SK-N-SH (cell line): ENCODE results near the gene PTPRD. TPM values are rescaled to one million over a fixed set of nuclear protein-coding genes. Genes with fewer than 3 reads are reported as not detected.

Experiments
- CTCF ChIA-PET: fragments of 300-600, 350-600 bp; formaldehyde crosslinking; extraction: SDS; loops from one replicate; lab custom pipeline; 2021; lab: Yijun Ruan, JAX
- POLR2A ChIA-PET: fragments of 350-600 bp; sonication (Branson Sonifier 250); formaldehyde crosslinking; extraction: SDS; loops from one replicate; lab custom pipeline; 2020; ENCODE audit warnings: antibody characterized with exemption, inconsistent platforms; lab: Yijun Ruan, JAX
- DNase-seq: peaks from one replicate; pipeline ENCODE4 v3.0.0; 2012
- H2AFZ ChIP-seq: fragments of 200-600 bp; sonication (generic); 2 replicates; pipeline ENCODE4 v1.8.1; 2016; ENCODE audit warnings: antibody characterized with exemption, mild to moderate bottlenecking, low read depth
- H3F3A ChIP-seq: fragments of 200-600 bp; sonication (generic); replicated peaks from 2 replicates; pipeline ENCODE3; 2016; ENCODE audit warnings: antibody characterized with exemption, mild to moderate bottlenecking; ENCODE audit not compliant: insufficient read depth
- H3K27ac ChIP-seq, 2 experiments: fragments of 200-500 bp in 1 of 2; fragments of 200-600 bp in 1 of 2; sonication (Bioruptor generic) in 1 of 2; sonication (generic), shearing (Covaris generic) in 1 of 2; 2 replicates each; pipeline versions ENCODE4 v1.5.1 to v1.6.1; 2014 to 2016; ENCODE audit warnings: low read depth in 2 of 2, inconsistent platforms in 1 of 2, low read length in 1 of 2, mild to moderate bottlenecking in 1 of 2, mixed read lengths in 1 of 2
- H3K27me3 ChIP-seq: fragments of 200-600 bp; sonication (generic), shearing (Covaris generic); 2 replicates; pipeline ENCODE4 v1.6.1; 2016; ENCODE audit warnings: mixed run types; ENCODE audit not compliant: insufficient read depth
- H3K36me3 ChIP-seq, 2 experiments: fragments of 200-500 bp in 1 of 2; fragments of 200-600 bp in 1 of 2; sonication (Bioruptor generic) in 1 of 2; sonication (generic) in 1 of 2; replicated peaks in 1 of 2; 2 replicates each; pipeline versions ENCODE3 to v1.5.1; 2014 to 2016; ENCODE audit warnings: low read length in 1 of 2, mild to moderate bottlenecking in 1 of 2; ENCODE audit not compliant: insufficient read depth in 2 of 2, control insufficient read depth in 1 of 2
- H3K4me1 ChIP-seq, 2 experiments: fragments of 200-500 bp in 1 of 2; fragments of 200-600 bp in 1 of 2; sonication (Bioruptor generic) in 1 of 2; sonication (generic), shearing (Covaris generic) in 1 of 2; 2 replicates each; pipeline versions ENCODE4 v1.5.1 to v1.6.1; 2014 to 2016; ENCODE audit warnings: low read depth in 1 of 2, low read length in 1 of 2, mixed run types in 1 of 2; ENCODE audit not compliant: insufficient read depth in 2 of 2, control insufficient read depth in 1 of 2
- H3K4me2 ChIP-seq: fragments of 200-600 bp; sonication (generic), shearing (Covaris generic); 2 replicates; pipeline ENCODE4 v1.6.1; 2017; ENCODE audit warnings: mixed run types
- H3K4me3 ChIP-seq, 2 experiments: fragments of 200-500 bp in 1 of 2; fragments of 200-600 bp in 1 of 2; sonication (Bioruptor generic) in 1 of 2; sonication (generic), shearing (Covaris generic) in 1 of 2; 2 replicates each; pipeline versions ENCODE4 v1.5.1 to v1.8.1; 2014 to 2016; ENCODE audit warnings: low read depth in 2 of 2, inconsistent platforms in 1 of 2, low read length in 1 of 2, mild to moderate bottlenecking in 1 of 2, mixed read lengths in 1 of 2, moderate library complexity in 1 of 2
- H3K79me2 ChIP-seq: fragments of 200-600 bp; sonication (generic); 2 replicates; pipeline ENCODE4 v1.8.1; 2017; ENCODE audit warnings: mild to moderate bottlenecking; ENCODE audit not compliant: insufficient read depth
- H3K9ac ChIP-seq: fragments of 200-600 bp; sonication (generic); 2 replicates; pipeline ENCODE4 v1.6.1; 2017; ENCODE audit warnings: mixed run types
- H3K9me2 ChIP-seq: fragments of 200-600 bp; sonication (generic); 2 replicates; pipeline ENCODE4 v1.6.1; 2017; ENCODE audit warnings: mixed run types
- H3K9me3 ChIP-seq: fragments of 200-600 bp; sonication (generic); 2 replicates; pipeline ENCODE4 v1.6.1; 2017; ENCODE audit warnings: mixed run types, mild to moderate bottlenecking, moderate library complexity
- H4K20me1 ChIP-seq: fragments of 200-600 bp; sonication (generic); 2 replicates; pipeline ENCODE4 v1.6.1; 2017; ENCODE audit warnings: mild to moderate bottlenecking, mixed run types; ENCODE audit not compliant: insufficient read depth
- ELF1 ChIP-seq: IDR thresholded peaks from 2 replicates; pipeline ENCODE4 v1.4.0; 2012
- EZH2phosphoT487 ChIP-seq: fragments of 200-600 bp; sonication (generic); IDR thresholded peaks from 2 replicates; pipeline ENCODE4 v1.6.1; 2017; ENCODE audit warnings: low read depth, mixed run types, mild to moderate bottlenecking, antibody characterized with exemption, moderate library complexity, borderline replicate concordance
- FOXM1 ChIP-seq: IDR thresholded peaks from 2 replicates; pipeline ENCODE4 v1.4.0; 2012; ENCODE audit warnings: low read depth, mild to moderate bottlenecking
- GABPA ChIP-seq: IDR thresholded peaks from 2 replicates; pipeline ENCODE4 v1.4.0; 2012; ENCODE audit warnings: low read depth, mild to moderate bottlenecking
- GATA2 ChIP-seq: sonication (generic); formaldehyde crosslinking; IDR thresholded peaks from 2 replicates; pipeline ENCODE4 v1.5.0; 2020; ENCODE audit warnings: mild to moderate bottlenecking, missing genetic modification reagents
- IRF3 ChIP-seq: fragments of 150-350 bp; IDR thresholded peaks from 2 replicates; pipeline ENCODE4 v1.6.1; 2016; ENCODE audit warnings: mild to moderate bottlenecking, low read depth, low read length
- JUND ChIP-seq: IDR thresholded peaks from 2 replicates; pipeline ENCODE4 v1.4.0; 2012
- MEF2A ChIP-seq: IDR thresholded peaks from 2 replicates; pipeline ENCODE4 v1.4.0; 2012; ENCODE audit warnings: low read depth, borderline replicate concordance
- NFIC ChIP-seq: IDR thresholded peaks from 2 replicates; pipeline ENCODE4 v1.4.0; 2012; ENCODE audit warnings: borderline replicate concordance
- RFX5 ChIP-seq: IDR thresholded peaks from 2 replicates; pipeline ENCODE4 v1.6.1; 2012; ENCODE audit warnings: mild to moderate bottlenecking, improper control_type of control experiment, low read length
- RXRA ChIP-seq: IDR thresholded peaks from 2 replicates; pipeline ENCODE4 v1.4.0; 2012; ENCODE audit warnings: low read depth, mild to moderate bottlenecking, borderline replicate concordance
- SMC3 ChIP-seq: IDR thresholded peaks from 2 replicates; pipeline ENCODE4 v1.6.1; 2012; ENCODE audit warnings: low read depth, low read length, improper control_type of control experiment
- TAF1 ChIP-seq: IDR thresholded peaks from 2 replicates; pipeline ENCODE4 v1.6.1; 2012; ENCODE audit warnings: low read depth, mild to moderate bottlenecking, low read length, moderate library complexity, borderline replicate concordance
- USF1 ChIP-seq: IDR thresholded peaks from 2 replicates; pipeline ENCODE4 v1.4.0; 2012; ENCODE audit warnings: low read depth, borderline replicate concordance
- WGBS: methylation state at CpG from one replicate; pipeline ENCODE4 v1.1.6; 2017; ENCODE audit warnings: low lambda C conversion rate; 5-methylcytosine and 5-hydroxymethylcytosine counted together
- polyA plus RNA-seq, 3 experiments: library from polyadenylated mRNA; depleted of rRNA; stranded (reverse); fragments of >200 nt; gene quantifications; 2 replicates each; pipeline ENCODE4 v1.2.3, GENCODE V29; 2012
- TF ChIP-seq, protein P1 (sequence below): fragments of 200-600 bp; sonication (generic); IDR thresholded peaks from 2 replicates; pipeline ENCODE4 v1.6.1; 2017; ENCODE audit warnings: antibody characterized with exemption, mild to moderate bottlenecking, moderate library complexity
- TF ChIP-seq, protein P2 (sequence below): IDR thresholded peaks from 2 replicates; pipeline ENCODE4 v1.6.1; 2012; ENCODE audit warnings: mild to moderate bottlenecking, low read depth, low read length, moderate library complexity

The PTPRD gene
- polyA plus RNA-seq, 1 of the 3 experiments (the other 2 are of a cell fraction), result 0.15 TPM

DNA sequence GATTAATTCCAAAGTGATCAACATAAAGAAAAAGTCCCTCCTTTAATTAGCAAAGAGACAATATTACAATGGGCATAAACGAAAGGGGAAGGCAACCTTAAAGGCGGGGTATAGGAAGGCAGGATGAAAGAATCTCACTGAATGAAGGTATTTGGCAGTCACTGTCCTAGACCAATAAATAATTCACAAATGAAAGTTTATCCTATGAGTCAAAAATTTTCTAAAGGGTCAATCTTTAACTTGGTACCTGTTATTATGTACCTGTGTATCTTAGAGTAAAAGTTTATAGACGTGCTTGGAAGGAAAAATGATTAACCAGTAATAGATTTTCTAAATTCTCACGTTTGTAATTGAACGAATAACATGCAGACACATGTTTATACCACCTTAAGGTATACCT lies 1867.5 kb downstream of the PTPRD start:
- POLR2A ChIA-PET, result no interaction called here
- H2AFZ ChIP-seq, result no peak overlapping the region
- H3K27me3 ChIP-seq, result no peaks in the 10 kb centered on the region
- DNase-seq, result no peak
- no peaks in the 10 kb centered on the region for H3K79me2 ChIP-seq
- H4K20me1 ChIP-seq, result no peaks in the 10 kb centered on the region
- H3K4me2 ChIP-seq, result no peak overlapping the region
- no peak overlapping the region for H3K27ac ChIP-seq
- no peak for TF ChIP-seq IRF3
- TF ChIP-seq, protein P1, sequence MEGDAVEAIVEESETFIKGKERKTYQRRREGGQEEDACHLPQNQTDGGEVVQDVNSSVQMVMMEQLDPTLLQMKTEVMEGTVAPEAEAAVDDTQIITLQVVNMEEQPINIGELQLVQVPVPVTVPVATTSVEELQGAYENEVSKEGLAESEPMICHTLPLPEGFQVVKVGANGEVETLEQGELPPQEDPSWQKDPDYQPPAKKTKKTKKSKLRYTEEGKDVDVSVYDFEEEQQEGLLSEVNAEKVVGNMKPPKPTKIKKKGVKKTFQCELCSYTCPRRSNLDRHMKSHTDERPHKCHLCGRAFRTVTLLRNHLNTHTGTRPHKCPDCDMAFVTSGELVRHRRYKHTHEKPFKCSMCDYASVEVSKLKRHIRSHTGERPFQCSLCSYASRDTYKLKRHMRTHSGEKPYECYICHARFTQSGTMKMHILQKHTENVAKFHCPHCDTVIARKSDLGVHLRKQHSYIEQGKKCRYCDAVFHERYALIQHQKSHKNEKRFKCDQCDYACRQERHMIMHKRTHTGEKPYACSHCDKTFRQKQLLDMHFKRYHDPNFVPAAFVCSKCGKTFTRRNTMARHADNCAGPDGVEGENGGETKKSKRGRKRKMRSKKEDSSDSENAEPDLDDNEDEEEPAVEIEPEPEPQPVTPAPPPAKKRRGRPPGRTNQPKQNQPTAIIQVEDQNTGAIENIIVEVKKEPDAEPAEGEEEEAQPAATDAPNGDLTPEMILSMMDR, result no peak
- TF ChIP-seq, protein P2, sequence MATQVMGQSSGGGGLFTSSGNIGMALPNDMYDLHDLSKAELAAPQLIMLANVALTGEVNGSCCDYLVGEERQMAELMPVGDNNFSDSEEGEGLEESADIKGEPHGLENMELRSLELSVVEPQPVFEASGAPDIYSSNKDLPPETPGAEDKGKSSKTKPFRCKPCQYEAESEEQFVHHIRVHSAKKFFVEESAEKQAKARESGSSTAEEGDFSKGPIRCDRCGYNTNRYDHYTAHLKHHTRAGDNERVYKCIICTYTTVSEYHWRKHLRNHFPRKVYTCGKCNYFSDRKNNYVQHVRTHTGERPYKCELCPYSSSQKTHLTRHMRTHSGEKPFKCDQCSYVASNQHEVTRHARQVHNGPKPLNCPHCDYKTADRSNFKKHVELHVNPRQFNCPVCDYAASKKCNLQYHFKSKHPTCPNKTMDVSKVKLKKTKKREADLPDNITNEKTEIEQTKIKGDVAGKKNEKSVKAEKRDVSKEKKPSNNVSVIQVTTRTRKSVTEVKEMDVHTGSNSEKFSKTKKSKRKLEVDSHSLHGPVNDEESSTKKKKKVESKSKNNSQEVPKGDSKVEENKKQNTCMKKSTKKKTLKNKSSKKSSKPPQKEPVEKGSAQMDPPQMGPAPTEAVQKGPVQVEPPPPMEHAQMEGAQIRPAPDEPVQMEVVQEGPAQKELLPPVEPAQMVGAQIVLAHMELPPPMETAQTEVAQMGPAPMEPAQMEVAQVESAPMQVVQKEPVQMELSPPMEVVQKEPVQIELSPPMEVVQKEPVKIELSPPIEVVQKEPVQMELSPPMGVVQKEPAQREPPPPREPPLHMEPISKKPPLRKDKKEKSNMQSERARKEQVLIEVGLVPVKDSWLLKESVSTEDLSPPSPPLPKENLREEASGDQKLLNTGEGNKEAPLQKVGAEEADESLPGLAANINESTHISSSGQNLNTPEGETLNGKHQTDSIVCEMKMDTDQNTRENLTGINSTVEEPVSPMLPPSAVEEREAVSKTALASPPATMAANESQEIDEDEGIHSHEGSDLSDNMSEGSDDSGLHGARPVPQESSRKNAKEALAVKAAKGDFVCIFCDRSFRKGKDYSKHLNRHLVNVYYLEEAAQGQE, result no peak
- TF ChIP-seq RXRA, result no peak
- TF ChIP-seq MEF2A, result no peak
- TF ChIP-seq FOXM1, result no peak
- TF ChIP-seq SMC3, result no peak
- TF ChIP-seq USF1, result no peak
- no peaks in the 10 kb centered on the region for H3K9me2 ChIP-seq
- WGBS, result 31% methylated on average over 5 of the region's 5 CpGs
- H3F3A ChIP-seq, result no peaks in the 10 kb centered on the region
- CTCF ChIA-PET, result no interaction called here
- H3K4me1 ChIP-seq, result no peaks in the 10 kb centered on the region
- H3K36me3 ChIP-seq, result no peaks in the 10 kb centered on the region
- no peaks in the 10 kb centered on the region for H3K9me3 ChIP-seq
- no peak overlapping the region for H3K4me3 ChIP-seq
- no peak overlapping the region for H3K9ac ChIP-seq

- H3K27me3 ChIP-seq, result no peaks in the 10 kb centered on the region
- CTCF ChIA-PET, result interaction anchor here (1.4 kb wide), 1 partner anchor 19 kb away, joined by 4 read pairs; no protein-coding TSS in a partner anchor
- no peak overlapping the region for H3K9ac ChIP-seq
- DNase-seq, result no peak
- H3K27ac ChIP-seq, result no peak overlapping the region
- H3F3A ChIP-seq, result no peaks in the 10 kb centered on the region
- WGBS, result 20% methylated on average over 2 of the region's 2 CpGs
- no peaks in the 10 kb centered on the region for H3K9me3 ChIP-seq
- POLR2A ChIA-PET, result no interaction called here
- no peaks in the 10 kb centered on the region for H4K20me1 ChIP-seq
- no peak overlapping the region for H3K4me2 ChIP-seq
- H3K4me3 ChIP-seq, result no peak overlapping the region
- H2AFZ ChIP-seq, result no peak overlapping the region
- no peaks in the 10 kb centered on the region for H3K79me2 ChIP-seq
- H3K4me1 ChIP-seq, result peaks cover 0 to 3% of the 10 kb centered on the region in 2 experiments; a peak in 1 of 4 replicates
- H3K36me3 ChIP-seq, result no peaks in the 10 kb centered on the region
- H3K9me2 ChIP-seq, result no peaks in the 10 kb centered on the region
- TF ChIP-seq, protein P1, result no peak
- TF ChIP-seq SMC3 (no peak), RFX5 (no peak), USF1 (no peak), EZH2phosphoT487 (no peak), JUND (no peak), GATA2 (CRISPR knock-in tag) (no peak), GABPA (no peak), FOXM1 (no peak), TAF1 (no peak), NFIC (no peak), ELF1 (no peak)
Measured at GRCh38 chr9:8738945-8739344, 1873.9 kb downstream of the PTPRD start.
